ENCODE measurements around the gene MAST4. TPM values are rescaled to one million over a fixed set of nuclear protein-coding genes. Genes with fewer than 3 reads are reported as not detected.

The MAST4 gene
- total RNA-seq, 1 donor from 2014 or later = 52.6 TPM

GRCh38 chr5:67211926-67212325 lies 615.7 kb downstream of the MAST4 start:
- no peak for ATAC-seq
- peaks cover 21% of the 10 kb centered on the region for H3K4me1 ChIP-seq
- intact Hi-C loops (cut with DNase I) = no loop called here
- no peaks in the 10 kb centered on the region for H3K36me3 ChIP-seq
- H3K27ac ChIP-seq = no peak overlapping the region
- no peaks in the 10 kb centered on the region for H3K27me3 ChIP-seq
- no peak overlapping the region for H3K4me3 ChIP-seq
- TF ChIP-seq, protein P1, sequence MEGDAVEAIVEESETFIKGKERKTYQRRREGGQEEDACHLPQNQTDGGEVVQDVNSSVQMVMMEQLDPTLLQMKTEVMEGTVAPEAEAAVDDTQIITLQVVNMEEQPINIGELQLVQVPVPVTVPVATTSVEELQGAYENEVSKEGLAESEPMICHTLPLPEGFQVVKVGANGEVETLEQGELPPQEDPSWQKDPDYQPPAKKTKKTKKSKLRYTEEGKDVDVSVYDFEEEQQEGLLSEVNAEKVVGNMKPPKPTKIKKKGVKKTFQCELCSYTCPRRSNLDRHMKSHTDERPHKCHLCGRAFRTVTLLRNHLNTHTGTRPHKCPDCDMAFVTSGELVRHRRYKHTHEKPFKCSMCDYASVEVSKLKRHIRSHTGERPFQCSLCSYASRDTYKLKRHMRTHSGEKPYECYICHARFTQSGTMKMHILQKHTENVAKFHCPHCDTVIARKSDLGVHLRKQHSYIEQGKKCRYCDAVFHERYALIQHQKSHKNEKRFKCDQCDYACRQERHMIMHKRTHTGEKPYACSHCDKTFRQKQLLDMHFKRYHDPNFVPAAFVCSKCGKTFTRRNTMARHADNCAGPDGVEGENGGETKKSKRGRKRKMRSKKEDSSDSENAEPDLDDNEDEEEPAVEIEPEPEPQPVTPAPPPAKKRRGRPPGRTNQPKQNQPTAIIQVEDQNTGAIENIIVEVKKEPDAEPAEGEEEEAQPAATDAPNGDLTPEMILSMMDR (IDR thresholded peaks at IDR 0.05) = no peak
- DNase-seq = no peak
- H3K9me3 ChIP-seq = no peaks in the 10 kb centered on the region

DNA sequence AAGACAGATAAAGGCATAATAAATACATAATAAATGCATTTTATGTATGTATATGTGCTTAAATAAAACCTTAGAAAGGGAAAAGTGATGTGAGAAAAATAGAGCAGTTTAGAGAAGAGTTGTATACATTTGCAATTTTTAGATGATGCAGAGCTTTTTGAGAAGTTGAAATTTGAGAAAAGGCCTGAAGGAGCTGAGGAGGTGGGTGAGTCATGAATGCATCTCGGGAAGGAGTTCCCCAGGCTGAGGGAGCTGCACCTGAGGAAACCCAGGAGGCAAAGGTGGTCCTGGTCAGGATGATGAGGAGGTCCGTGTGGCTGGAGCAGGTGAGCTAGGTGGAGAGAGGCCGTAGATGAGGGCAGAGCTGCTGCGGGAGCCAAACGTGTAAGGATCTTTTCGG lies 617.8 kb downstream of the MAST4 start:
- DNase-seq (no peak), ATAC-seq (no peak)
- H3K9me3 ChIP-seq = no peaks in the 10 kb centered on the region
- TF ChIP-seq, protein P1 (IDR thresholded peaks at IDR 0.05) = no peak
- H3K27me3 ChIP-seq = no peaks in the 10 kb centered on the region
- H3K4me3 ChIP-seq = no peak overlapping the region
- no peak overlapping the region for H3K27ac ChIP-seq
- H3K36me3 ChIP-seq = no peaks in the 10 kb centered on the region
- H3K4me1 ChIP-seq = peaks cover 23% of the 10 kb centered on the region
- intact Hi-C loops (cut with DNase I) = no loop called here

- H3K36me3 ChIP-seq = no peaks in the 10 kb centered on the region
- no peaks in the 10 kb centered on the region for H3K9me3 ChIP-seq
- peaks cover 23% of the 10 kb centered on the region for H3K4me1 ChIP-seq
- ATAC-seq = peak; percentile 37
- TF ChIP-seq, protein P1 (IDR thresholded peaks at IDR 0.05) = no peak
- H3K27ac ChIP-seq = peak overlapping the region; percentile 94
- intact Hi-C loops (cut with DNase I) = no loop called here
- DNase-seq = peak; percentile 73
- no peaks in the 10 kb centered on the region for H3K27me3 ChIP-seq
- no peak overlapping the region for H3K4me3 ChIP-seq
Measured at GRCh38 chr5:67214707-67215447, 618.7 kb downstream of the MAST4 start.

DNA sequence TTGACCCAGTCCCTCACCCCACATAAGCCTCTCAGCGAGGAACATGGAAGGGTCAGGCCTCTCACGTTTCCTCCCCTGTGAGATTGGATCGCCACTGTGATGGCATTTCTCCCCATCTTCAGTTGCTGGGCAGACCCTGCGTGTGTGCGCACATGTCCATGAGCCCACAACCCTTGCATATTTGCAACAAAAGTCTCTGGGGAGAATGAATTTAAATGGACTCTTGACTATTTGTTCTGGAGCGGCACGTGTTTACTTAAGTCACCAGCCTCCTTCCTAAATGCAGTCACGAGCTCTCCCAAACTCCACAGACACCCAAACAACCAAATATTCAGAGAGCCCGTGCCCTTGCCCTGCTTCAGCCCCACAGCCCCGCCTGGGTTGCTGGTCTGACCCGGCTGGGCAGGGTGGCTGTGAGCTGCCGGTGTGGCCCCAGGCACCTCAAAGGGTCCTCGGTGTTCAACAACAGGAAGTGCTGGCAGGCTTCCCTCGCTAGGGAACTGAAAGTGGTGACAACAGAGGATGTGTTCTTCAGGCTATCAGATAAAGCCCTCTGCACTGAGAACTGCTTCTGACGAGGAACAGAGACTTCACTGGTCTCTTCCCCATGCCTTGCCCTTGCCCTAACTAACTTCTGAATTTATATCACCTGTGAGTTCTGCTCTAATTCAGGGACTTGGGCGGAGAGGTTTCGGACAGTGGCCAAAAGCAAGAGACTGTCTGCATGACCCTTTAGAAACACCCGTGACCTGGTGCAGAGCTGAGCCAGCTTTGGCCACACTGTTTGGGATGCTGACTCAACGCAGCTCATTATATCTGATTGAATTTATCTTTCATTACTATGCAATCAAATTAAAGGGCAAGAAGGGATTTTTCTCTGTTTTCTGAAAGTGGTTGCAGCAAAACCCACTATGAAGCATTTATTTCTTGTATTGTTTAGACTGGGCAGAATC lies 619.6 kb downstream of the MAST4 start:
- Histone ChIP-seq H3K36me3 (no peaks in the 10 kb centered on the region), H3K4me1 (peaks cover 23% of the 10 kb centered on the region), H3K9me3 (no peaks in the 10 kb centered on the region), H3K27ac (peak overlapping the region; percentile 94), H3K27me3 (no peaks in the 10 kb centered on the region), H3K4me3 (peak overlapping the region; percentile 33)
- intact Hi-C loops (cut with DNase I) = no loop called here
- DNase-seq = peak; percentile 90
- TF ChIP-seq, protein P1 (IDR thresholded peaks at IDR 0.05) = no peak
- peak; percentile 95 for ATAC-seq

GRCh38 chr5:67216564-67216963 lies 620.4 kb downstream of the MAST4 start:
- ATAC-seq (no peak), DNase-seq (no peak)
- H3K27me3 ChIP-seq = no peaks in the 10 kb centered on the region
- H3K27ac ChIP-seq = peak overlapping the region; percentile 94
- H3K4me3 ChIP-seq = no peak overlapping the region
- no peaks in the 10 kb centered on the region for H3K9me3 ChIP-seq
- no peaks in the 10 kb centered on the region for H3K36me3 ChIP-seq
- intact Hi-C loops (cut with DNase I) = no loop called here
- peaks cover 26% of the 10 kb centered on the region for H3K4me1 ChIP-seq
- TF ChIP-seq, protein P1 (IDR thresholded peaks at IDR 0.05) = no peak
